GM21390 (cell line): ENCODE data around the gene VPS8.

Source experiments
- ATAC-seq: cut with Tn5 transposase; IDR thresholded peaks from one replicate; pipeline ENCODE4 v1.9.1; 2021; ENCODE audit not compliant: unreplicated experiment

VPS8 gene, protein sequence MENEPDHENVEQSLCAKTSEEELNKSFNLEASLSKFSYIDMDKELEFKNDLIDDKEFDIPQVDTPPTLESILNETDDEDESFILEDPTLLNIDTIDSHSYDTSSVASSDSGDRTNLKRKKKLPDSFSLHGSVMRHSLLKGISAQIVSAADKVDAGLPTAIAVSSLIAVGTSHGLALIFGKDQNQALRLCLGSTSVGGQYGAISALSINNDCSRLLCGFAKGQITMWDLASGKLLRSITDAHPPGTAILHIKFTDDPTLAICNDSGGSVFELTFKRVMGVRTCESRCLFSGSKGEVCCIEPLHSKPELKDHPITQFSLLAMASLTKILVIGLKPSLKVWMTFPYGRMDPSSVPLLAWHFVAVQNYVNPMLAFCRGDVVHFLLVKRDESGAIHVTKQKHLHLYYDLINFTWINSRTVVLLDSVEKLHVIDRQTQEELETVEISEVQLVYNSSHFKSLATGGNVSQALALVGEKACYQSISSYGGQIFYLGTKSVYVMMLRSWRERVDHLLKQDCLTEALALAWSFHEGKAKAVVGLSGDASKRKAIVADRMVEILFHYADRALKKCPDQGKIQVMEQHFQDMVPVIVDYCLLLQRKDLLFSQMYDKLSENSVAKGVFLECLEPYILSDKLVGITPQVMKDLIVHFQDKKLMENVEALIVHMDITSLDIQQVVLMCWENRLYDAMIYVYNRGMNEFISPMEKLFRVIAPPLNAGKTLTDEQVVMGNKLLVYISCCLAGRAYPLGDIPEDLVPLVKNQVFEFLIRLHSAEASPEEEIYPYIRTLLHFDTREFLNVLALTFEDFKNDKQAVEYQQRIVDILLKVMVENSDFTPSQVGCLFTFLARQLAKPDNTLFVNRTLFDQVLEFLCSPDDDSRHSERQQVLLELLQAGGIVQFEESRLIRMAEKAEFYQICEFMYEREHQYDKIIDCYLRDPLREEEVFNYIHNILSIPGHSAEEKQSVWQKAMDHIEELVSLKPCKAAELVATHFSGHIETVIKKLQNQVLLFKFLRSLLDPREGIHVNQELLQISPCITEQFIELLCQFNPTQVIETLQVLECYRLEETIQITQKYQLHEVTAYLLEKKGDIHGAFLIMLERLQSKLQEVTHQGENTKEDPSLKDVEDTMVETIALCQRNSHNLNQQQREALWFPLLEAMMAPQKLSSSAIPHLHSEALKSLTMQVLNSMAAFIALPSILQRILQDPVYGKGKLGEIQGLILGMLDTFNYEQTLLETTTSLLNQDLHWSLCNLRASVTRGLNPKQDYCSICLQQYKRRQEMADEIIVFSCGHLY (N-terminal part only)

DNA sequence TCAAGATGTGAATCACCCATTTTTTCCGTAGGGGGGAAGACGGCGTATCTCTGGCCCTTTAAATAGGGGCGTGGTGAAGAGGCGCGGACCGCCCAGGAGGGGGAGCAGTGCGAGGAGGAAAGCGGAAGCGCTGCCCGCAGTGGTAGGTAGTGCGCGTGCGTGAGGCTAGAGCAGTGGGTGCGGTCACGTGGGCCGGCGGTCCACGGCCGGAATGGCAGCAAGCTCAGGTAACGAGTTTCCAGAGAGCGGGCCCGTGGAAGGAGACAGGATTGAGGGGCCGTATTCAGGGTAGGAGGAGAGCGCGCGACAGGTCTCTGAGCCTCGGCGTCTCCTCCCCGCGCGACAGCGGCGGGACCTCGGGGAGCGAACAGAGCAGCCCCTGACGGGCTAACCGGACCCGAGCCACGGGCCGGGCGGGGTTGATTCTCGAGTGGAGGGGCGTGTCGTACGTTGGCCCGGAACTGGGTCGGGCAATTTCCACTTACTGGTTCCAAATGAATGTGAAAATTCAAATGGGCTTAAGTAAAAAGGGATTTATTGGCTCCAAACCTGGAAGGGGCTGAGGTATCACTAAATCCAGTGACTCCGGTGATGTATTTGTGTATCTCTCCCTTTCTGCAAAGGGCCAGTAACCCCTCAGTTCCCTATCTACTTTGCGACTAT is at the start of gene VPS8:
VPS8 (plus strand) TSS at position 168 of the 663 bp plus-strand sequence. CDS start 12,467 bp downstream, outside the sequence.
- peak; percentile 94 for ATAC-seq

DNA sequence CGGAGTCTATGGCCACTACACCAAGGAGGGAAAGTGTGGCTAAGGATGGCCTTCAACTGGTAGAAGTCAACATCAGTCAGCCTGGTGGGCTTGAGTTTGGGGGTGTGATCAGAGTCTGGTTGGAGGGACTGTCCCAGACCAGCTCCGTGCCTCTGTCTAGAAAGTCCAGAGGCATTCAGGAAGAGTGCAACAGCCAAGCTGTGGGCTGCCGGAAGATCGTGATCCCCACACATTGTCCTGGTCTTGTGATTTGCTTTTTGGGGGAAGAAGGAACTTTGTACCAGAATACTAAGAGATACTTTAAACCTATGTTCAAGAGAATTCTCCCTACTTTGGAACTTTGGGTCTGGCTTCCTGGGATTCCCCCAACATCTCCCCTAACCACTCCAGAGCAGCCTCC is 47.8 kb upstream of the VPS8 start:
- no peak for ATAC-seq

DNA sequence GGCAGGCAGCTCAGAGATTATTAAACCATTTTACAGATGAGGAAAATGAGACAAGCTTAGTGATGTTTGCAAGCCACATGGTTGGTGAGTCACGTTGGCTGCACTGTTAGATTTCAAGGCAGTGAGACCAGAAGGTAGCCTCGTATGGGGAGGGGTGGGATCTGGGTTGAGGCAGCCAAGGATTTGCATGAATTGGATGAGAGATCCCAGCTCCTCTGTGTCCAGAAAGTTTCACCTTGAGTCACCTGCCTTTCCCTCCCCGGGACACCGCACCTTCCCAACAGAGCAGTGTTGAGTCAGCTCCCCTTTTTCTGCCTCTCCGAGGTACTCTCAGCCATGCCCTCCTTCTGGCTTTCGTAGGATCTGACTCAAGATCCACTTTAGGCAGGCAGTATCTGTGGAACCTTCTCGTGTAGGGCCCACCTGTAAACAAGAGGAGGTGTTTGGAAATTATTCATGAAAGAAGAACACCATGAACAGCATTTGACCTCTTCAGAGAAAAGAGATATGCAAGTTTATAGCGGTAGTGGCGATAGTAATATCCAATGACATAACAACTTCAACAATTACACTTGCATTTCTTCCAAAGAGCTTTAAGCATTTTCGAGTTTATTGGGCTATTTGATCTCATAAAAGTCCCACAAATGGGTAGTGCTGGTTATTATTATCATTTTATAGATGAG is 46.8 kb upstream of the VPS8 start:
- no peak for ATAC-seq

DNA sequence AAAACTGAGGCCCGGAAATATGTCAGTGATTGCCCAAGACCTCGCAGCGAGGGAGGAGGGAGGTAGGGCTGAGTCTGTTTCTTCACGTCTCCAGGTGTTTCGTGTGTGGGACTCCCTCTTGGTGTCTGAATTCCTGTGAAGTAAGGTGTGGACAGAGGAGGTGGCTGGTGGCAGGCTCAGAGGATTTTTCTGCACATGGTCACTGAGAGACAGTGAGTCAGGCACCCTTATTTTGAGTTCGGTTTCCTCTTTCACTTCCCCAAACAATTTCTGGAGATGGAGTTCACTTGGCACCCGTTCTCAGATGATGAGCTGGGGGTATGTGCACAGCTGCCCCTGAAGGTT is 46.3 kb upstream of the VPS8 start:
- ATAC-seq: no peak

DNA sequence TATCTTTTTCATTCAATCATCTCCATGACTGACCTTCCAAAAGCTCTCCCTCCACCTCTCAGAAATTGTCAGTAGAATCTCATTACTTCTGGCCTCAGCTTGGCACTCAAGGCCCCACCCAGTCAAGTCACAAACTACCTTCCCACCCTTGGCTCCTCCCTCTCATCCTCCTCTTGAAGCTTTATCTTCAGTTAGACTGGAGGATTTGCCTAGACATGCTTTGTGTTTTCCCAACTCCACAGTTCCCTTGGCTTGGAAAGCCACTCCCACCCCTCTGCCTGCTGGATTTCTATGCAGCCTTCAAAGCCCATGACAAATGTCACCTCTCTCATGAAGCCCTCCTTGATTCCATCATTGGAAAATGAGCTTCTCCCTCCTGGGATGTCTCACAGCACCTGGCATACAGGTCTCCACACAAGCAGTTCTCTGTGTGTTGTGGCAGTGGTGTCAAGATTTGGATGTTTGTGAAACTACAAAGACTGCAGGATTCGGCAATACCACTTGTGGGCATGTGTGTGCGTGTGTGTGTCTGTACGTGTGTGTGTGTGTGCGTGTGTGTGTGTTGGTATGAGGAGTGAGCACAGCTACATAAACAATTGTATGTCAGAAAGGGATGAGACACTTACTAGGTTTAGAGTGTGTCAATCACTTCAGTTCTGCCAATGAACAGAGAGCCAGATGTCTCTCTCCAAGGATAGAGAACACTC is 45.3 kb upstream of the VPS8 start:
- no peak for ATAC-seq

DNA sequence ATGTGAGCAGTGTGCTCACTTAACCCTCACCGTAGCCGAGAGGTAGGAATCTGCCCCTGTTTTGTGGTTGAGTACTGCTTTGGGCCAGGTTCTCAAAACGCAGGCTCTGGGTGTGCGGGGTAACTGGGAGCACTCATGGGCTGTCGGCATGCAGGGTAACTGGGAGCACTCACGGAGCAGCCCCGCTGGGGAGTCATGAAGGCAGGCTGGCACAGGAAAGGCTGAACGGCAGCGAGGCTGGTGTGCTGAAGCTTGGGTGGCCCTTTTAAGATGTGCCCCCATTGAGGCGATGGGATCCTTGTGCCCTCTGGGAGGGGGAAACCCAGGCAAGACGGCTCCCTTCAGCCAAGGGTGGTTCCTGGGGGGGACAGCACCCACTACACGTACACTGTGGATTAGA is 44.6 kb upstream of the VPS8 start:
- no peak for ATAC-seq

DNA sequence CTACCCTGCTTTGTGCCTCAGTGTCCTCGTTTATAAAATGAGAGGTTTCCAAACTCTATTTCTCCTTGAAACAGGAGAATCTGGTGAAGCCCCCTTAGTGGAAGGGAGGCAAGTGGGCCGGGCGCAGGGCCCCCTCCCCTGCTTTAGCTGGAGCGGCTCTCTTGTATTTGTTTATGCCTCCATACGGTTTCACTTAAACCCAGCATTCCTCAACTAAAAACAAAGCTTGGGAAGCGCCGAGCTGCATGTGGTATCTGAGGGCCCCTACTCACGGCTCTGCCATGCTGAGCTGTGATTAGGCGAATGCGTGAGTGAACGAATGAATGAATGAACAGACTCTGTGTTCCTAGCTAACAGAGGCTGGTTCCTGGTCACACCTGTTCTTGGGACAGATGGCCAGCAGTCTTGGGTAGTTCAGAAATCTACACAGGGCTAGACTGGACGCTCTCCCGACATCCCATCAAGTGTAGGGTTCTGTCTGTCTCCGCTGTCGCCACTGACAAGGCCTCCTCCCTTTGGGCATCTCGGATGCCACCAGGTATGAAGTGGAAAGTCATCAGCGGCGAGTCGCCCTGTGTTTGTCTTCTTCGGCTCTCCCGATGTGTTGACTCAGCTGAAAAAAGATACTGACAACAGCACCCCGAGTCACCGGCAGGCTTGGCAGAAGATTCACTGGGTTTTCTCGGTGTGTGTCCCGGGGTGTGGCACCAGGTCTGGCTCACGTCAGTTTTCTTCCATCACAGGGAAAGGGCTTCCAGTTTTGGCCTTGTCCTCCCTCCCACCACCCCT is 42.4 kb upstream of the VPS8 start:
- no peak for ATAC-seq

DNA sequence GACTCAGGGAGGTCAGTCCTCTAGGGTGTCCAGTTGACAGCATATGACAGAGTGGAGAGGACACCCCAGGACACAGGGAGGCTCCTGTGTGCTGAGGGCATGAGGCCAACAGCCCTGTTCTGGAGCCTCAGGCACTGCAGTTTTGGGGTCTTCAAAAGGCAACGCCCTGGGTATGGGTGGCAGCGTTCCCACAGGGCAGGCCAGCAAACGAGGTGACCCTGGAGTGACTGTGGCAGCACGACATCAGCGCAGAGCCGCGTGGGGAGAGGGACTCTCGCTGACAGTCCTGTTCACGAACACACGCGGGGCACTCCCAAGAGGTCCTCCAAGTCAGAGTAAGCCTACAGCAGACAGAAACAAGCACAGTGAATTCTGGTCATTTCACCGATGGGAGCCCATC is 41.4 kb upstream of the VPS8 start:
- ATAC-seq: no peak

DNA sequence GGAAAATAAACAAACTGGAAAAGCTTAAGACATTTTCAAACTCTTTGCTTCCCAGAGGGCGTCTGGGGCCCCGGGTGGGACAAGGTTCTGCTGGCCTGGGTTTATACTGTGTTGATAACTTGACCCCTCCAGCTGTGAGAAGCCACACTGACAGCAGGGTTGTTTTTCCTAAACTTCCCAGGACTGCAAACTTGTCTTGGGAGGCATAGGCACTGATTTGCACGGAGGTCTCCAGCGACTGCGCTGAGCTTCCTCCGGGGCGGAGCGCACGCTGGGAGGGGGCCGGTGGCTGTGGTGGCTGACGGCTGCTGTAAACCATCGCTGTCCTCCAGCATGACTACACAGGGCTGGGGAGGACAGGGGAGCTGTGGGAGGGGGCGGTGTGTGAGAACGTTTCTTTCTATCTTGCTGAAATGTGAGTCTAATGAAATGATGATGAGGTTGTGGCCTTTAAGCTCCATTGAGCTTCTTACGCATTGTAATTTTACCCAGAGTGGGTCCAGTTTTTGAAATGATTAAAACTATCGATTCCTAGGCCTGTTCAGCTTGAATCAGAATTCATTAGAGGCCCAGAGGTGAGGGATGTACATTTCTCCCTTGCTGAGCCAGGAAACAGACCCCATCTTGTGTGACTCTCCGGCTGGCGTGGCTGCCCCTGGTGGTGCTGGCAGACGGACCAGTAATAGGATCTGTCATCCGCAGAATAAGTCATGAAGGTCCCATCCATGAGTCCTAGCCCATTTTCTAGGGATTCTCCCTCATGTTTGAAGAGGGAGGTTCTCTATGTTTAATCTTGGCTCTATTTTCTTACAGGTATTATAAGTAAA is 40.5 kb upstream of the VPS8 start:
- no peak for ATAC-seq

DNA sequence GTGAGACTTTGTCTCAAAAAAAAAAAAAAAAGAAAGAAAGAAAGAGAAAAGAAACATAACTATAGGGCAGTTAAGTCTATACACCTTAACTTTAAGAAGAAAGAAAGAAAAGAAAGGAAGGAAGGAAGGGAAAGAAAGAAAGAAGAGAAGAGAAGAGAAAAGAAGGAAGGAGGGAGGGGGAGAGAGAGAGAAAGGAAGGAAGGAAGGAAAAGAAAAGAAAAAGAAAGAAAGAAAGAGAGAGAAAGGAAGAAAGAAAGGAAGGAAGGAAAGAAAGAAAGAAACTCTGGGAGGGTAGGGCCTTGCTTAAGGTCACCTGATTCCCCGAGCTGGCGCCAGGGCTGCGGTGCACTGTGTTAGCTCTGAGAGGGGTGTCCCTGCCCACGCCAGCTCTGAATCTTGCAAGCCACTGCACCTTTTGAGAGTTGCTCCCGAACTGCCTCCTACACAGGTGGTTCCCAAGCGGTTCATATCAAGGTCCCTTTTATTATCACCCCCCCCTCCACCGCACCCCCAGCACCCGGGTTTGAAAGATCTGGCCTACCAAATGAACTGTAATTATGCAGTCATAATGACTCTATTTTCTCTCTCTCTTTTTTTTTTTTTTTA is 39.2 kb upstream of the VPS8 start:
- ATAC-seq: no peak

DNA sequence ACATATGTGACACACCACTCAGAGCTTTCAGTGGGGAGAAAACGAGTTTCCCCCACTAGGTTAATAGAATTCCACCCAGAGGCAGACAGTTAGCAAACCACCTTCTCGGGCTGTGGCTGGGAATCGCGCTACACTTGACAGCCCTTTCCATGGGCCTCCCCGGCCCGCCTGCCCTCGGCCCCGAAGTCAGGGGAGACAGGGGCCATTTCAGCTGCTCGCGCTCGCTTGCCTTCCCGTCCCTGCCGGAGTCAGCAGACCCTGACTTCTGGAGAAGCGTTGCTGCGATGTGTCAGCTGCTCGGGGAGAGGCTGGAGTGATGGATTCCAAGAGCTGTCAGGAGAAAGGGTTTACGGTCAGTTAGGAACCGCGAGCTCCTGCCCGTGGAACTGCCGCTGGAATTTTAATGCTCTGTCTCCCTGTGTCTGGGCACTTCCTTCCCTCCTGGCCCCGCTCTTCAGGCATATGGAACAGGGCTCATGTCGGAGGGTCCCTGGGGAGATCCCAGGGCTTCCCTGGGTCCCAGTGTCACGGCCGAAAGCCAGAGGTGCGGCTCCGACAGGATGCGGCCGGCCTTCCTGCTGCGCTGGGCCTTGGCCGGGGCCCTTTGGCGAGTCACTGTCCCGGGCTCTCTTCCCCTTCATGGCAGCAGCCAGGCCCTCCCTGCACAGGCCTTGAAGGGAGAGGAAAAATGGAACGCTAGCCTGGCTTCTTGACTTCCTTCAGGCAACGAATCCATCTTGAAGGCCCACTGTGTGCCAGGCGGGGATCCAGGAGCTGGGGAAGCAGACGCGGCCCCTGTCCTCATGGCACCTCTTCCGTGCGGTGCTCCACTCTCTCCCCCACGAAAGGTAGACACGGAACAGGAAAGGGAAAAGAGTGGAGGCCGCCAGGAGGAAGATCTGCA is 38.4 kb upstream of the VPS8 start:
- no peak for ATAC-seq

DNA sequence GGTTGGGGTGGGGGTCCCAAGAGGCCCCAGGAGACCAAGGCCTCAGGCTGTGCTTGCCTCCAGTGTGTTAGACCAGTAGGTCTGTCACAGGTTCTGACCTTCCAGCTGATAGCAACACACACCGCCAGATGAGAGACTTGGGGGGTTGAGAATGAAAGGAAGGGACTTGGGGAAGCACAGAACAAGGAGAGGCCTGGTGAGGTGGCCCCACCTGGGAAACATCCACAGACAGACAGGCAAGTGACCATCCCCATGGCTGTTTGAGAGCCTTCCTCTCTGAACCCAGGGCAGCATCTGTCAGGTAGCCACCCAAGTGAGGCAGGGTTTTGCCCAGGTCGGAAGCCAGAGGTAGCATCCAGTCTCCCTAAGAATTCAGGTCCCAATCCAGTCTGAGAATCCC is 35.0 kb upstream of the VPS8 start:
- no peak for ATAC-seq

DNA sequence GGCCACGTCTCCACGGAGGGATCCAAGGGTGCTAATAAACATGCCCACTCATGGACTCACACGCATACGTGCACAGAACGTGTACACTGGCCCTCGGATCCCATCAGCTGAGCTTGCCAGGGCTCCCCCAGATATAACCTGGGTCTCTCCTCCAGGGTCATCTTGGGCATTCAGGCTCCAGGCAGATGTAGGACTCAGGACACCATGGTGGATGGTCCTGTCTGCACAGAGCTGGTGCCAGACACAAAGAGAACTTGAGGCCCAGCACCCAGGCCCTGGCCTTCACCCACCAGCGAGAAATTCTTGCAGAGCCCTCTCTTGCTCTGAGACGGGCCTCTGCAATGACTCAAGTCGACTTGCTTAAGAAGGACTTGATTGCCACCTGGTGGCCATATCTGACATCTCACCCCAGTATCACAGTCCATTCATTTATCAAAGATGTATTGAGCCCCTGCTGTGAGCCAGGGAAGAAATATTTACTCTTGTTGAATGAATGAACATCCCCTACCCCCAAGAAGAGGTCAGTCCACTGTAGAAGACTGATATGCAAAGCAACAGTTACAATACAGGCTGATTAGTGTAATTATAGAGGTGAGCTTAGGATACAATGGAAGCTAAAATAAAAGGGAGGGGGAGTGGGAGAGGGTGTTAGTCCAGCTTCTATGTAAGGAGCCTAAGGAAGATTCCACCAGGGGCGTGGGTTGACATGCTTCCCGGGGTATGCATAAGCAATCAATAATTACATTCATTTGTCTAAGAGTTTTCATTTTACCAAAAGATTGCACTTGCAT is 34.2 kb upstream of the VPS8 start:
- peak; percentile 85 for ATAC-seq

DNA sequence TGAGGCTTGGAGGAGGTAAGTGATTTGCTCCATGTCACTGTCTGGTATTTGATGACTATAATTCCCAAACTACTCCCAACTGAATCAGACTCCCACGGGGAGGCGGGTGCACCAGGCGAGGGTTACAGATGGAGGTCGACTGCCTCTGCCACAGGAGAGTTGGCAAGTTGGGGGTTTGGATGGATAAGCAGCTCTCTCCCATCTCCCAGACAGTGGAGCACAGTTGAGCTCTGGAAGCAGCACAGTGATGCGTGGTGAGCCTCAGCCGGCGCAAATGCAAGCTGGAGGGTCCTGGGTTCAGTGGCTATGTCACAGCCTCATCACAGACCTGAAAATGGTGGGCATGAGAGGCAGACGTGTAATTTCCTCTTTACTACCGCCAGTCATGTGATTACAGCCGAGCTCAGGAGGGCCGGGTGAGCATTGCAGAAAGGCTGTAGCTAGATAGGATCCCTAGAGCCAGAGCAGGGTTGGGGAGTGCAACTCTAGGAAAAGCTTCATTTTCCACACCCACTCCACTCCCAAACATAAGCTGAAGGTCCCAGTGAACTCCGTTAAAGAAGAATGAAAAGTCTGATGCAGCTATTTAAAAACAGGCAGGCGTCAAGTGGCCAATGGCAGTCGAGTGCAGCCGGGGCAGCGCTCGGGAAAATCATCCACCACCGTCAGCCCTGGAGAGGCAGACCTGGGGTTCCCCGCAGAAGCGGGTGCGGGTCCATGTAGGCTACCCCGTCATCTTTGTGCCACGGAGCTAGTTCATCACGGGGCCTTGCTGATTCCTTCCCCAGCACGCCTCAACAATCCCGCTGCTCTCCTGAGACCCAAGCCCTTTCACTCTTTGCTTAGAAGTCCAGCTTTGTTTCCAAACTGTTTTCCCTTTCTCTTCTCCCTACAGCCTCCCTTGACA is 33.3 kb upstream of the VPS8 start:
- ATAC-seq: no peak
